K562 (cell line): ENCODE measurements around the gene INSIG1. TPM values are rescaled to one million over a fixed set of nuclear protein-coding genes. Genes with fewer than 3 reads are reported as not detected.

Source experiments
- CCNT2 ChIP-seq: IDR thresholded peaks from 2 replicates; pipeline ENCODE4 v1.6.1; 2011; ENCODE audit warnings: borderline replicate concordance, low read depth, mild to moderate bottlenecking, moderate library complexity, mixed read lengths, low read length; ENCODE audit not compliant: insufficient read length; ENCODE audit errors: extremely low read depth
- CEBPB ChIP-seq: fragments of 450-650 bp; IDR thresholded peaks from 2 replicates; pipeline ENCODE4 v1.6.1; 2016; ENCODE audit warnings: missing genetic modification characterization, missing compliant biosample characterization
- KLF10 ChIP-seq: fragments of 250-450 bp; sonication (Bioruptor Pico); IDR thresholded peaks from 2 replicates; pipeline ENCODE4 v1.6.1; 2021; ENCODE audit warnings: matching md5 sums
- L3MBTL2 ChIP-seq: fragments of 450-650 bp; IDR thresholded peaks from 2 replicates; pipeline ENCODE4 v1.6.1; 2016; ENCODE audit warnings: mild to moderate bottlenecking, moderate library complexity
- POLR2AphosphoS5 ChIP-seq: IDR thresholded peaks from 2 replicates; pipeline ENCODE4 v1.6.1; 2011; ENCODE audit warnings: mild to moderate bottlenecking, low read depth, low read length, moderate library complexity; ENCODE audit not compliant: control insufficient read depth, insufficient read depth
- PTRF ChIP-seq: fragments of 450-650 bp; IDR thresholded peaks from 2 replicates; pipeline ENCODE4 v1.6.1; 2016; ENCODE audit warnings: mild to moderate bottlenecking, missing genetic modification characterization, missing compliant biosample characterization
- PTTG1 ChIP-seq: fragments of 450-650 bp; IDR thresholded peaks from 2 replicates; pipeline ENCODE4 v1.6.1; 2016; ENCODE audit warnings: low read depth, mild to moderate bottlenecking, missing genetic modification characterization, missing compliant biosample characterization
- SUPT5H ChIP-seq: fragments of 450-650 bp; IDR thresholded peaks from 2 replicates; pipeline ENCODE4 v1.6.1; 2016
- ZNF232 ChIP-seq: sonication (generic); formaldehyde crosslinking; IDR thresholded peaks from 2 replicates; pipeline ENCODE4 v1.8.0; 2022; ENCODE audit warnings: mild to moderate bottlenecking, missing genetic modification reagents
- ZNF24 ChIP-seq: fragments of 450-650 bp; IDR thresholded peaks from 2 replicates; pipeline ENCODE4 v1.6.1; 2016
- polyA plus RNA-seq, 8 experiments: library from polyadenylated mRNA; depleted of rRNA in 4 of 8; stranded (reverse) in 5 of 8; unstranded in 3 of 8; fragments of >200 nt; fragmentation: Nextera tagmentation in 2 of 8; fragmentation: Illumina TruSeq in 1 of 8; extraction: Ambion mirVana in 2 of 8; extraction: Trizol in 1 of 8; gene quantifications; 2 replicates each; pipeline versions ENCODE4 v1.2.1 to v1.2.3, GENCODE V29; 2011 to 2014; ENCODE audit warnings: inconsistent platforms in 1 of 8, missing spikeins in 1 of 8
- total RNA-seq, 7 experiments: library from RNA; depleted of rRNA in 6 of 7; stranded (reverse); fragments of >200 nt in 6 of 7; fragmentation: Illumina TruSeq in 2 of 7; extraction: Trizol in 2 of 7; gene quantifications; 2 replicates each; pipeline versions ENCODE4 v1.2.1 to v1.2.3, GENCODE V29; 2011 to 2021; ENCODE audit warnings: low replicate concordance in 1 of 7
- TF ChIP-seq, protein P1 (sequence below): sonication (generic); formaldehyde crosslinking; IDR thresholded peaks from 2 replicates; pipeline ENCODE4 v1.8.1; 2023; ENCODE audit warnings: mild to moderate bottlenecking, missing genetic modification reagents, moderate library complexity
- TF ChIP-seq, protein P2 (sequence below): sonication (generic); formaldehyde crosslinking; IDR thresholded peaks from 2 replicates; pipeline ENCODE4 v1.8.1; 2023; ENCODE audit warnings: missing genetic modification reagents, mild to moderate bottlenecking, borderline replicate concordance
- TF ChIP-seq, protein P3 (sequence below): fragments of 450-650 bp; IDR thresholded peaks from 2 replicates; pipeline ENCODE4 v1.6.1; 2016; ENCODE audit warnings: antibody characterized with exemption
- TF ChIP-seq, protein P4 (sequence below): sonication (generic); formaldehyde crosslinking; IDR thresholded peaks from 2 replicates; pipeline ENCODE4 v1.8.0; 2023; ENCODE audit warnings: missing genetic modification reagents, mild to moderate bottlenecking, borderline replicate concordance

Gene INSIG1
- total and polyA plus RNA-seq, 9 of the 15 experiments (the other 6 are each of a cell fraction or from before 2014, with no cell fraction given) = 57.1 to 787 (median 238) TPM

DNA sequence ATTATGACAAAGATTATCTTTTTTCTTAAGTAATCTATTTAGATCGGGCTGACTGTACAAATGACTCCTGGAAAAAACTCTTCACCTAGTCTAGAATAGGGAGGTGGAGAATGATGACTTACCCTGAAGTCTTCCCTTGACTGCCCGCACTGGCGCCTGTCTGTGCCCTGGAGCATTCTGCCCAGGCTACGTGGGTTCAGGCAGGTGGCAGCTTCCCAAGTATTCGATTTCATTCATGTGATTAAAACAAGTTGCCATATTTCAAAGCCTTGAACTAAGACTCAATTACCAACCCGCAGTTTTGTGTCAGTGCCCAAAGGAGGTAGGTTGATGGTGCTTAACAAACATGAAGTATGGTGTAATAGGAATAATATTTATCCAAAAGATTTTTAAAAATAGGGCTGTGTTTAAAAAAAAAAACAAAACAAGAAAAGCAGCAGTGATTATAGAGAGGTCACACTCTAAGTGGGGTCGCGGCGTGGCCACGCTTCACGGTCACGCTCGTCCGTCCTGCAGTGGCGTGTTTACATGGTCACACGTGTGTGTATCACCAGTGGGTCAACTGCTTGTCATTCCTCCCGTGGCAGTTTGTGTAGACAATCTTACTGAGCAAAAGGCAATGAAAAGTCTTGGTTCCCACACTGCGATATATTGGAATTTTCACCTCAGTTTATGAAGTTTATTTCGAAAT lies 10.8 kb downstream of the INSIG1 start (continued):
- TF ChIP-seq ZNF232 (CRISPR knock-in tag) (no peak), CEBPB (no peak), CCNT2 (peak; percentile 36), ZNF24 (no peak), POLR2AphosphoS5 (peak; percentile 58; the same call in 1 of the 2 replicates), KLF10 (CRISPR knock-in tag) (no peak), PTRF (tag) (no peak), PTTG1 (no peak), L3MBTL2 (no peak), SUPT5H (peak; percentile 65; the same call in 1 of the 2 replicates)
- TF ChIP-seq, protein P1, sequence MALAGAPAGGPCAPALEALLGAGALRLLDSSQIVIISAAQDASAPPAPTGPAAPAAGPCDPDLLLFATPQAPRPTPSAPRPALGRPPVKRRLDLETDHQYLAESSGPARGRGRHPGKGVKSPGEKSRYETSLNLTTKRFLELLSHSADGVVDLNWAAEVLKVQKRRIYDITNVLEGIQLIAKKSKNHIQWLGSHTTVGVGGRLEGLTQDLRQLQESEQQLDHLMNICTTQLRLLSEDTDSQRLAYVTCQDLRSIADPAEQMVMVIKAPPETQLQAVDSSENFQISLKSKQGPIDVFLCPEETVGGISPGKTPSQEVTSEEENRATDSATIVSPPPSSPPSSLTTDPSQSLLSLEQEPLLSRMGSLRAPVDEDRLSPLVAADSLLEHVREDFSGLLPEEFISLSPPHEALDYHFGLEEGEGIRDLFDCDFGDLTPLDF (CRISPR knock-in tag) = no peak
- TF ChIP-seq, protein P2, sequence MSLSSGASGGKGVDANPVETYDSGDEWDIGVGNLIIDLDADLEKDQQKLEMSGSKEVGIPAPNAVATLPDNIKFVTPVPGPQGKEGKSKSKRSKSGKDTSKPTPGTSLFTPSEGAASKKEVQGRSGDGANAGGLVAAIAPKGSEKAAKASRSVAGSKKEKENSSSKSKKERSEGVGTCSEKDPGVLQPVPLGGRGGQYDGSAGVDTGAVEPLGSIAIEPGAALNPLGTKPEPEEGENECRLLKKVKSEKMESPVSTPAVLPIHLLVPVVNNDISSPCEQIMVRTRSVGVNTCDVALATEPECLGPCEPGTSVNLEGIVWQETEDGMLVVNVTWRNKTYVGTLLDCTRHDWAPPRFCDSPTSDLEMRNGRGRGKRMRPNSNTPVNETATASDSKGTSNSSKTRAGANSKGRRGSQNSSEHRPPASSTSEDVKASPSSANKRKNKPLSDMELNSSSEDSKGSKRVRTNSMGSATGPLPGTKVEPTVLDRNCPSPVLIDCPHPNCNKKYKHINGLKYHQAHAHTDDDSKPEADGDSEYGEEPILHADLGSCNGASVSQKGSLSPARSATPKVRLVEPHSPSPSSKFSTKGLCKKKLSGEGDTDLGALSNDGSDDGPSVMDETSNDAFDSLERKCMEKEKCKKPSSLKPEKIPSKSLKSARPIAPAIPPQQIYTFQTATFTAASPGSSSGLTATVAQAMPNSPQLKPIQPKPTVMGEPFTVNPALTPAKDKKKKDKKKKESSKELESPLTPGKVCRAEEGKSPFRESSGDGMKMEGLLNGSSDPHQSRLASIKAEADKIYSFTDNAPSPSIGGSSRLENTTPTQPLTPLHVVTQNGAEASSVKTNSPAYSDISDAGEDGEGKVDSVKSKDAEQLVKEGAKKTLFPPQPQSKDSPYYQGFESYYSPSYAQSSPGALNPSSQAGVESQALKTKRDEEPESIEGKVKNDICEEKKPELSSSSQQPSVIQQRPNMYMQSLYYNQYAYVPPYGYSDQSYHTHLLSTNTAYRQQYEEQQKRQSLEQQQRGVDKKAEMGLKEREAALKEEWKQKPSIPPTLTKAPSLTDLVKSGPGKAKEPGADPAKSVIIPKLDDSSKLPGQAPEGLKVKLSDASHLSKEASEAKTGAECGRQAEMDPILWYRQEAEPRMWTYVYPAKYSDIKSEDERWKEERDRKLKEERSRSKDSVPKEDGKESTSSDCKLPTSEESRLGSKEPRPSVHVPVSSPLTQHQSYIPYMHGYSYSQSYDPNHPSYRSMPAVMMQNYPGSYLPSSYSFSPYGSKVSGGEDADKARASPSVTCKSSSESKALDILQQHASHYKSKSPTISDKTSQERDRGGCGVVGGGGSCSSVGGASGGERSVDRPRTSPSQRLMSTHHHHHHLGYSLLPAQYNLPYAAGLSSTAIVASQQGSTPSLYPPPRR (CRISPR knock-in tag) = no peak
- TF ChIP-seq, protein P3, sequence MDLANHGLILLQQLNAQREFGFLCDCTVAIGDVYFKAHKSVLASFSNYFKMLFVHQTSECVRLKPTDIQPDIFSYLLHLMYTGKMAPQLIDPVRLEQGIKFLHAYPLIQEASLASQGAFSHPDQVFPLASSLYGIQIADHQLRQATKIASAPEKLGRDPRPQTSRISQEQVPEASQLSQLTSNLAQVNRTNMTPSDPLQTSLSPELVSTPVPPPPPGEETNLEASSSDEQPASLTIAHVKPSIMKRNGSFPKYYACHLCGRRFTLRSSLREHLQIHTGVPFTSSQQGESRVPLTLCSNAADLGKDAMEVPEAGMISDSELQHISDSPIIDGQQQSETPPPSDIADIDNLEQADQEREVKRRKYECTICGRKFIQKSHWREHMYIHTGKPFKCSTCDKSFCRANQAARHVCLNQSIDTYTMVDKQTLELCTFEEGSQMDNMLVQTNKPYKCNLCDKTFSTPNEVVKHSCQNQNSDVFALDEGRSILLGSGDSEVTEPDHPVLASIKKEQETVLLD = no peak
- TF ChIP-seq, protein P4, sequence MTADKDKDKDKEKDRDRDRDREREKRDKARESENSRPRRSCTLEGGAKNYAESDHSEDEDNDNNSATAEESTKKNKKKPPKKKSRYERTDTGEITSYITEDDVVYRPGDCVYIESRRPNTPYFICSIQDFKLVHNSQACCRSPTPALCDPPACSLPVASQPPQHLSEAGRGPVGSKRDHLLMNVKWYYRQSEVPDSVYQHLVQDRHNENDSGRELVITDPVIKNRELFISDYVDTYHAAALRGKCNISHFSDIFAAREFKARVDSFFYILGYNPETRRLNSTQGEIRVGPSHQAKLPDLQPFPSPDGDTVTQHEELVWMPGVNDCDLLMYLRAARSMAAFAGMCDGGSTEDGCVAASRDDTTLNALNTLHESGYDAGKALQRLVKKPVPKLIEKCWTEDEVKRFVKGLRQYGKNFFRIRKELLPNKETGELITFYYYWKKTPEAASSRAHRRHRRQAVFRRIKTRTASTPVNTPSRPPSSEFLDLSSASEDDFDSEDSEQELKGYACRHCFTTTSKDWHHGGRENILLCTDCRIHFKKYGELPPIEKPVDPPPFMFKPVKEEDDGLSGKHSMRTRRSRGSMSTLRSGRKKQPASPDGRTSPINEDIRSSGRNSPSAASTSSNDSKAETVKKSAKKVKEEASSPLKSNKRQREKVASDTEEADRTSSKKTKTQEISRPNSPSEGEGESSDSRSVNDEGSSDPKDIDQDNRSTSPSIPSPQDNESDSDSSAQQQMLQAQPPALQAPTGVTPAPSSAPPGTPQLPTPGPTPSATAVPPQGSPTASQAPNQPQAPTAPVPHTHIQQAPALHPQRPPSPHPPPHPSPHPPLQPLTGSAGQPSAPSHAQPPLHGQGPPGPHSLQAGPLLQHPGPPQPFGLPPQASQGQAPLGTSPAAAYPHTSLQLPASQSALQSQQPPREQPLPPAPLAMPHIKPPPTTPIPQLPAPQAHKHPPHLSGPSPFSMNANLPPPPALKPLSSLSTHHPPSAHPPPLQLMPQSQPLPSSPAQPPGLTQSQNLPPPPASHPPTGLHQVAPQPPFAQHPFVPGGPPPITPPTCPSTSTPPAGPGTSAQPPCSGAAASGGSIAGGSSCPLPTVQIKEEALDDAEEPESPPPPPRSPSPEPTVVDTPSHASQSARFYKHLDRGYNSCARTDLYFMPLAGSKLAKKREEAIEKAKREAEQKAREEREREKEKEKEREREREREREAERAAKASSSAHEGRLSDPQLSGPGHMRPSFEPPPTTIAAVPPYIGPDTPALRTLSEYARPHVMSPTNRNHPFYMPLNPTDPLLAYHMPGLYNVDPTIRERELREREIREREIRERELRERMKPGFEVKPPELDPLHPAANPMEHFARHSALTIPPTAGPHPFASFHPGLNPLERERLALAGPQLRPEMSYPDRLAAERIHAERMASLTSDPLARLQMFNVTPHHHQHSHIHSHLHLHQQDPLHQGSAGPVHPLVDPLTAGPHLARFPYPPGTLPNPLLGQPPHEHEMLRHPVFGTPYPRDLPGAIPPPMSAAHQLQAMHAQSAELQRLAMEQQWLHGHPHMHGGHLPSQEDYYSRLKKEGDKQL (CRISPR knock-in tag) = no peak
